HepG2 (cell line): ENCODE data around the gene IKZF4. TPM values are rescaled to one million over a fixed set of nuclear protein-coding genes. Genes with fewer than 3 reads are reported as not detected.

Source experiments
- ATAC-seq: fragments of 200-7000 bp; cut with Tn5 transposase; 3 replicates; pipeline ENCODE4 v1.9.1; 2020; ENCODE audit warnings: mild to moderate bottlenecking, moderate library complexity
- BruUV-seq: library from RNA; stranded (reverse); fragments of 400-500 nt; replicated peaks from 2 replicates; lab custom pipeline; 2021; lab: Mats Ljungman, UMichigan
- CTCF ChIA-PET: fragments of 300-600 bp; formaldehyde crosslinking; extraction: SDS; loops from one replicate; lab custom pipeline; 2021; ENCODE audit warnings: low total read pairs, inconsistent platforms, low intra/inter-chr PET ratio; lab: Yijun Ruan, JAX
- POLR2A ChIA-PET: fragments of 350-600 bp; sonication (Branson Sonifier 250); formaldehyde crosslinking; loops from one replicate; lab custom pipeline; 2020; ENCODE audit warnings: antibody characterized with exemption, inconsistent platforms; lab: Yijun Ruan, JAX
- DNase-seq: peaks from one replicate; pipeline ENCODE4 v3.0.0-alpha.2; 2015; ENCODE audit warnings: low spot score
- FAIRE-seq: peaks from 3 replicates; lab custom pipeline; 2011; peaks lifted over from hg19 to GRCh38; lab: Jason Lieb, UNC
- H2AFZ ChIP-seq: one replicate; pipeline ENCODE4 v1.6.1; 2011; ENCODE audit warnings: low read length, inconsistent platforms
- H3K27ac ChIP-seq: fragments of 300-600 bp; 3 replicates; pipeline ENCODE4 v1.8.0; 2011; ENCODE audit warnings: mixed run types, mild to moderate bottlenecking, mixed read lengths, low read length, inconsistent platforms; ENCODE audit not compliant: insufficient read depth; ENCODE audit errors: extremely low read length
- H3K27me3 ChIP-seq, 2 experiments: fragments of 200-600 bp in 1 of 2; 2 replicates in 1 of 2; 3 replicates in 1 of 2; pipeline versions ENCODE4 v1.6.0 to v1.8.0; 2011; ENCODE audit warnings: low read length in 2 of 2, mild to moderate bottlenecking in 2 of 2, moderate library complexity in 2 of 2, inconsistent platforms in 1 of 2; ENCODE audit not compliant: insufficient read depth in 2 of 2, control insufficient read depth in 1 of 2
- H3K36me3 ChIP-seq, 2 experiments: fragments of 200-600 bp in 1 of 2; replicated peaks in 1 of 2; 2 replicates in 1 of 2; 3 replicates in 1 of 2; pipeline versions ENCODE4 v1.5.1 to v1.8.0; 2011; ENCODE audit warnings: low read length in 2 of 2, inconsistent platforms in 1 of 2; ENCODE audit not compliant: insufficient read depth in 2 of 2, control insufficient read depth in 1 of 2
- H3K4me1 ChIP-seq: 2 replicates; pipeline ENCODE4 v1.5.1; 2012; ENCODE audit warnings: low read length, inconsistent platforms; ENCODE audit not compliant: insufficient read depth
- H3K4me2 ChIP-seq: 2 replicates; pipeline ENCODE4 v1.6.0; 2011; ENCODE audit warnings: low read depth, low read length, inconsistent platforms
- H3K4me3 ChIP-seq, 3 experiments: fragments of 200-600 bp in 1 of 3; sonication (generic), shearing (Covaris generic) in 1 of 3; replicated peaks in 1 of 3; 2 replicates each; pipeline ENCODE4 v1.5.1; 2011 to 2016; ENCODE audit warnings: low read length in 3 of 3, inconsistent platforms in 2 of 3, low read depth in 2 of 3, mild to moderate bottlenecking in 2 of 3, control low read depth in 1 of 3, mixed read lengths in 1 of 3; ENCODE audit not compliant: insufficient read depth in 1 of 3
- H3K79me2 ChIP-seq: one replicate; pipeline ENCODE4 v1.6.1; 2011; ENCODE audit warnings: low read length, inconsistent platforms; ENCODE audit not compliant: insufficient read depth
- H3K9ac ChIP-seq: 2 replicates; pipeline ENCODE4 v1.6.0; 2011; ENCODE audit warnings: mild to moderate bottlenecking, low read depth, low read length, inconsistent platforms; ENCODE audit not compliant: insufficient read depth
- H3K9me3 ChIP-seq: 2 replicates; pipeline ENCODE4 v1.5.1; 2012; ENCODE audit warnings: mild to moderate bottlenecking, low read length
- H4K20me1 ChIP-seq: 2 replicates; pipeline ENCODE4 v1.6.0; 2011; ENCODE audit warnings: inconsistent platforms, mild to moderate bottlenecking, low read length, moderate library complexity; ENCODE audit not compliant: insufficient read depth
- FOXC1 ChIP-seq: sonication (generic); formaldehyde crosslinking; IDR thresholded peaks from 2 replicates; pipeline ENCODE4 v1.8.0; 2022; ENCODE audit warnings: mild to moderate bottlenecking, missing genetic modification reagents, borderline replicate concordance
- SATB2 ChIP-seq: sonication (generic); formaldehyde crosslinking; IDR thresholded peaks from 2 replicates; pipeline ENCODE4 v1.5.0; 2020; ENCODE audit warnings: missing genetic modification reagents
- SOX13 ChIP-seq, 3 experiments: fragments of 450-650 bp in 1 of 3; sonication (generic) in 1 of 3; formaldehyde crosslinking in 1 of 3; IDR thresholded peaks in 2 of 3; conservative IDR thresholded peaks in 1 of 3; 2 replicates each; pipeline versions ENCODE4 v1.5.0 to v1.6.1; 2016 to 2020; ENCODE audit warnings: antibody characterized with exemption in 1 of 3, mild to moderate bottlenecking in 1 of 3, missing compliant biosample characterization in 1 of 3, missing genetic modification reagents in 1 of 3, moderate library complexity in 1 of 3
- ZNF292 ChIP-seq: sonication (generic); formaldehyde crosslinking; IDR thresholded peaks from 2 replicates; pipeline ENCODE4 v1.8.1; 2022; ENCODE audit warnings: mild to moderate bottlenecking, low read depth, missing genetic modification reagents, borderline replicate concordance
- ZNF331 ChIP-seq: sonication (generic); formaldehyde crosslinking; IDR thresholded peaks from 2 replicates; pipeline ENCODE4 v1.4.0; 2020; ENCODE audit warnings: missing genetic modification reagents
- WGBS: methylation state at CpG from one replicate; pipeline ENCODE4 v1.1.6; 2017; ENCODE audit warnings: low lambda C conversion rate; 5-methylcytosine and 5-hydroxymethylcytosine counted together
- in situ Hi-C: cut with HindIII; loops from 2 replicates; pipeline ENCODE4 v1.10.0; 2017; ENCODE audit warnings: low pct_unique_long_range_greater_than_20kb; ENCODE audit not compliant: extremely low pct_ligation_motif_present
- intact Hi-C: fragments of 100-400 bp; cut with micrococcal nuclease; formaldehyde crosslinking; loops from one replicate; pipeline ENCODE4 v1.10.0; 2022; ENCODE audit not compliant: unreplicated experiment
- polyA plus RNA-seq, 8 experiments: library from polyadenylated mRNA; depleted of rRNA in 3 of 8; stranded (reverse) in 7 of 8; unstranded in 1 of 8; fragments of >200 nt; fragmentation: Illumina TruSeq in 4 of 8; extraction: Trizol in 4 of 8; gene quantifications; 2 replicates each; pipeline versions ENCODE4 v1.2.1 to v1.2.3, GENCODE V29; 2011 to 2016; ENCODE audit warnings: low read depth in 4 of 8, missing spikeins in 1 of 8, mixed read lengths in 1 of 8; ENCODE audit not compliant: insufficient read depth in 1 of 8
- total RNA-seq, 5 experiments: library from RNA; depleted of rRNA; stranded (reverse); fragments of >200 nt; fragmentation: Illumina TruSeq; extraction: Trizol; gene quantifications; 2 replicates each; pipeline ENCODE4 v1.2.3, GENCODE V29; 2016; ENCODE audit warnings: low read depth in 1 of 5
- TF ChIP-seq, protein P1 (sequence below): sonication (generic); formaldehyde crosslinking; IDR thresholded peaks from 2 replicates; pipeline ENCODE4 v1.8.0; 2022; ENCODE audit warnings: mild to moderate bottlenecking, missing genetic modification reagents
- TF ChIP-seq, protein P2 (sequence below): sonication (generic); formaldehyde crosslinking; conservative IDR thresholded peaks from 2 replicates; pipeline ENCODE4 v1.4.0; 2020; ENCODE audit warnings: mild to moderate bottlenecking, missing genetic modification reagents, moderate library complexity
- TF ChIP-seq, protein P3 (sequence below), 2 experiments: sonication (generic) in 1 of 2; formaldehyde crosslinking in 1 of 2; IDR thresholded peaks; 2 replicates each; pipeline versions ENCODE4 v1.4.0 to v1.6.1; 2016 to 2020; ENCODE audit warnings: borderline replicate concordance in 1 of 2, low read depth in 1 of 2, mild to moderate bottlenecking in 1 of 2, missing genetic modification reagents in 1 of 2

IKZF4 gene
- total and polyA plus RNA-seq, 2 of the 13 experiments (the other 11 are each of a cell fraction or from before 2014, with no cell fraction given), result 0.58 to 2.2 TPM

- Histone ChIP-seq H3K4me1 (peaks cover 78% of the 10 kb centered on the region), H4K20me1 (no peaks in the 10 kb centered on the region), H3K9ac (no peak overlapping the region), H3K36me3 (no peaks in the 10 kb centered on the region; a peak in 1 of 5 replicates), H3K4me3 (no peak overlapping the region), H3K79me2 (no peaks in the 10 kb centered on the region), H3K9me3 (no peaks in the 10 kb centered on the region), H2AFZ (no peak overlapping the region), H3K4me2 (peak overlapping the region; percentile 23; the same call in 1 of the 2 replicates), H3K27ac (peak overlapping the region; percentile 68), H3K27me3 (no peaks in the 10 kb centered on the region)
- in situ Hi-C loops (no loop called here), intact Hi-C loops (no loop called here)
- ChIA-PET CTCF (no interaction called here), POLR2A (interaction anchor here (1.9 to 3.0 kb wide), 2 partner anchors 17 to 39 kb away, joined by 8 to 10 read pairs; partner anchors contain the start of genes RAB5B and SUOX)
- TF ChIP-seq ZNF292 (CRISPR knock-in tag) (0 out of 2 replicates have a peak, but pooled peaks have one; percentile 31), SATB2 (CRISPR knock-in tag) (no peak), ZNF331 (CRISPR knock-in tag) (peak; percentile 47; the same call in 1 of the 2 replicates), FOXC1 (0 out of 2 replicates have a peak, but pooled peaks have one; percentile 7), SOX13 (IDR thresholded peaks at IDR 0.05) (no peak), SOX13 (CRISPR knock-in tag; conservative IDR thresholded peaks at IDR 0.05 in 1 of 2, IDR thresholded peaks at IDR 0.05 in 1 of 2) (peak in 1 of 2 experiments; percentile 8; a peak in 1 of 4 replicates)
- TF ChIP-seq, protein P1, sequence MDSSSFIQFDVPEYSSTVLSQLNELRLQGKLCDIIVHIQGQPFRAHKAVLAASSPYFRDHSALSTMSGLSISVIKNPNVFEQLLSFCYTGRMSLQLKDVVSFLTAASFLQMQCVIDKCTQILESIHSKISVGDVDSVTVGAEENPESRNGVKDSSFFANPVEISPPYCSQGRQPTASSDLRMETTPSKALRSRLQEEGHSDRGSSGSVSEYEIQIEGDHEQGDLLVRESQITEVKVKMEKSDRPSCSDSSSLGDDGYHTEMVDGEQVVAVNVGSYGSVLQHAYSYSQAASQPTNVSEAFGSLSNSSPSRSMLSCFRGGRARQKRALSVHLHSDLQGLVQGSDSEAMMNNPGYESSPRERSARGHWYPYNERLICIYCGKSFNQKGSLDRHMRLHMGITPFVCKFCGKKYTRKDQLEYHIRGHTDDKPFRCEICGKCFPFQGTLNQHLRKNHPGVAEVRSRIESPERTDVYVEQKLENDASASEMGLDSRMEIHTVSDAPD (CRISPR knock-in tag), result 0 out of 2 replicates have a peak, but pooled peaks have one; percentile 38
- TF ChIP-seq, protein P2, sequence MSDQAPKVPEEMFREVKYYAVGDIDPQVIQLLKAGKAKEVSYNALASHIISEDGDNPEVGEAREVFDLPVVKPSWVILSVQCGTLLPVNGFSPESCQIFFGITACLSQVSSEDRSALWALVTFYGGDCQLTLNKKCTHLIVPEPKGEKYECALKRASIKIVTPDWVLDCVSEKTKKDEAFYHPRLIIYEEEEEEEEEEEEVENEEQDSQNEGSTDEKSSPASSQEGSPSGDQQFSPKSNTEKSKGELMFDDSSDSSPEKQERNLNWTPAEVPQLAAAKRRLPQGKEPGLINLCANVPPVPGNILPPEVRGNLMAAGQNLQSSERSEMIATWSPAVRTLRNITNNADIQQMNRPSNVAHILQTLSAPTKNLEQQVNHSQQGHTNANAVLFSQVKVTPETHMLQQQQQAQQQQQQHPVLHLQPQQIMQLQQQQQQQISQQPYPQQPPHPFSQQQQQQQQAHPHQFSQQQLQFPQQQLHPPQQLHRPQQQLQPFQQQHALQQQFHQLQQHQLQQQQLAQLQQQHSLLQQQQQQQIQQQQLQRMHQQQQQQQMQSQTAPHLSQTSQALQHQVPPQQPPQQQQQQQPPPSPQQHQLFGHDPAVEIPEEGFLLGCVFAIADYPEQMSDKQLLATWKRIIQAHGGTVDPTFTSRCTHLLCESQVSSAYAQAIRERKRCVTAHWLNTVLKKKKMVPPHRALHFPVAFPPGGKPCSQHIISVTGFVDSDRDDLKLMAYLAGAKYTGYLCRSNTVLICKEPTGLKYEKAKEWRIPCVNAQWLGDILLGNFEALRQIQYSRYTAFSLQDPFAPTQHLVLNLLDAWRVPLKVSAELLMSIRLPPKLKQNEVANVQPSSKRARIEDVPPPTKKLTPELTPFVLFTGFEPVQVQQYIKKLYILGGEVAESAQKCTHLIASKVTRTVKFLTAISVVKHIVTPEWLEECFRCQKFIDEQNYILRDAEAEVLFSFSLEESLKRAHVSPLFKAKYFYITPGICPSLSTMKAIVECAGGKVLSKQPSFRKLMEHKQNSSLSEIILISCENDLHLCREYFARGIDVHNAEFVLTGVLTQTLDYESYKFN (CRISPR knock-in tag), result 0 out of 2 replicates have a peak, but pooled peaks have one; percentile 22
- TF ChIP-seq, protein P3, sequence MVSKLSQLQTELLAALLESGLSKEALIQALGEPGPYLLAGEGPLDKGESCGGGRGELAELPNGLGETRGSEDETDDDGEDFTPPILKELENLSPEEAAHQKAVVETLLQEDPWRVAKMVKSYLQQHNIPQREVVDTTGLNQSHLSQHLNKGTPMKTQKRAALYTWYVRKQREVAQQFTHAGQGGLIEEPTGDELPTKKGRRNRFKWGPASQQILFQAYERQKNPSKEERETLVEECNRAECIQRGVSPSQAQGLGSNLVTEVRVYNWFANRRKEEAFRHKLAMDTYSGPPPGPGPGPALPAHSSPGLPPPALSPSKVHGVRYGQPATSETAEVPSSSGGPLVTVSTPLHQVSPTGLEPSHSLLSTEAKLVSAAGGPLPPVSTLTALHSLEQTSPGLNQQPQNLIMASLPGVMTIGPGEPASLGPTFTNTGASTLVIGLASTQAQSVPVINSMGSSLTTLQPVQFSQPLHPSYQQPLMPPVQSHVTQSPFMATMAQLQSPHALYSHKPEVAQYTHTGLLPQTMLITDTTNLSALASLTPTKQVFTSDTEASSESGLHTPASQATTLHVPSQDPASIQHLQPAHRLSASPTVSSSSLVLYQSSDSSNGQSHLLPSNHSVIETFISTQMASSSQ (IDR thresholded peaks at IDR 0.05; ENCODE audit: low read depth), result no peak
- TF ChIP-seq, protein P3 (CRISPR knock-in tag; IDR thresholded peaks at IDR 0.05; ENCODE audit: borderline replicate concordance), result no peak
- DNase-seq (no peak), ATAC-seq (peak; percentile 18; the same call in 2 of the 3 replicates), FAIRE-seq (peak; percentile 59)
- no TSS peak for BruUV-seq
- WGBS, result 61% methylated on average over 5 of the region's 5 CpGs
Observed at GRCh38 chr12:56013482-56013881, 7.4 kb upstream of the IKZF4 start.
